ENCODE measurements around the gene UBE3C.

The UBE3C gene

DNA sequence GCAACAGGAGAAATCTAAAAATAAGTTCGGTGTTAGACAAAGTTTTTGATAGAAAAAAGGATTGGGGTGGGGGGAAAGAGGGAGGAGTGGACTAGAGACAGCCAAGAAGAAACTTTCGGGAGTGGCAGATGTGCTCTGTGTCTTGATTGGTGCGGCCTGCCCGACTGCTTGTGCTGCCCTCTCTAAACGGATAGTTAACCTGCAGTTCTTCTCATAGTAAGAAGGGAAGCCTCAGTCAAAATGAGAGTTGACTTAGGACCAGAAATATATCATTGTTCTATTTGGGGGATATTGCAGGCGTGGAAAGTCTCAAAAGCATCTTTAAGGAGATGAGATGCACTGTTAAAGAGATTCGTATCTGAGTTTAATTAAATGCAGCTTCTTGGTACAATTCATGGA, 39.3 kb downstream of the UBE3C start:
- no peak for DNase-seq

DNA sequence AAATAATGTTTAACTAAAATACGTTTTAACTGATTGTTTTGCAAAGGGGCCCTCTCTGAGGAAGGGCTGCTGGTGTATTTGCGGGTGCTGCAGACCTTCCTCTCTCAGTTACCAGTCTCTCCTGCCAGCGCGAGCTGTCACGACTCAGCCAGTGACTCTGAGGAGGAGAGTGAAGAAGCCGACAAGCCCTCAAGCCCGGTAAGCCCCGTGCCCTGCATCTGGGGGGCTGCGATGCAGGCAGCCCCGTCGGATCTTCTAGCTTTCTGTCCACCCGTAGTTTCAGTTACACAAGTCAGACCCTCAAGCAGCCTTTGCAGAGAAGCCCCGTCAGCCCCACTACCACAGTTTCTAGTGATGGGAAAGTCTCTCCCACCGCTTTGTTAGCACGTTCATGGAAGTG, 45.1 kb downstream of the UBE3C start:
- DNase-seq, result no peak

DNA sequence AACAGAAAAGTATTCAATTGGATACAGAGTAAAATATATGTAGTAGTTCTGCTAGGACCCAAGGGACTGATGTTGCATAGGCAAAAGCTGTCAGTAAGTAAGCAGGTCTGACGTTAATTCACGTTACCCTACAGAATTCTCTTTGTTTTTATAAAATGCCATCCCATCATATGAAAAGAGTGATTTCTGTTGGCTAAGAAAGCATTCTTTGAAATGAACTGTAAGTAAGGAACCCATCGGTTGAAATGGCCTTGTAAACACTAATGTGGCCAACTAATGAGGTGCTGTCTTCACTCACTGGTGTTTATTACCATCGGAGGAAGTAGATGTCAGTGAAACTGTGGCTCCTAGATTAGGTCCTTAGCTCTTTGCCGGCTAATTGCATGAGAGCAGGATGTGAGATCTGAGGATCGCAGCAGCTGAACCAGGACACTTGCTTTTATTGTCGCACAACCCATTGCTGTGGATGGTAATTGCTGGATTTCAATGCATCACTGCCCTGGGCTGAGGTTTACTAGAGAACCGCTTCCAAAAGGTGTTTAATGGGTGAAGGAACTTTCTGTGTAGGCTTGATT, 49.5 kb downstream of the UBE3C start:
- DNase-seq, result no peak

DNA sequence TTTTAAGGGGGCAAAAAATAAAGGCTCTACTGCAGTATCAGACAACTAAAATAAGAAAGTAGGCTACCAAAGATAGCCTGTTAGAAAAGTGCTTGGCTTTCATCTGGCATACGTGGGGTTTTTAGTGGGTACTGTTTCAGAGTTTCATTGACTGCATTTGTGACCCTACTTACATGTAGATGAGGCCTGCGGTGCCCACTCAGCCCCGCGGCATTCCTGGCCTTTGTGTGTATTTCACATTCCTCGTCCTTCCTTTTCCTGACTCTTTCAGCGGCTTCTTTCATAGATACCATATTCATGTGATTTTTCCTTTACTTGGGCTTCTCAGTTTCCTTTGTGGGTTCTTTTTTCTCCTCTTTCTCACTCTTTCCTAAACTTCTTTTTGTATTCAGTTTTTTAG, 50.7 kb downstream of the UBE3C start:
- no peak for DNase-seq

DNA sequence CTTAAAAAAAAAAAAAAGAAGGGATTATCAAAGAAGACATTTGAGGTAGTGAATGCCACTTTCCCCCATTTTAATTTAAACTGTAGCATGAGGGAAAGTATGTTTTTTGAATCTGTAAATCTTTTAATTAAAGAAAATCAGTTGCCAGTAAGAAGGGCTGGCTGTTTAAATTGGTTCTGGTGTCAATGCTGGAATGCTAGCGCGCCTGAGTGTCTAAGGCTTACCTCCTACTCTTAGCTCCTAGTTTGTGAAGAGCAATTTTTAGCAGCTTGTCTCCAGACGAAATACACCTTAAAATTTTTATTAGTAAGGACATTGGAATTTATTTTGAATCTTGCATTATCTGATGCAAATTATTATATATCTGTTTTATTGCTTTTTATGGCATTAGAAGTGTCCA, 54.1 kb downstream of the UBE3C start:
- DNase-seq, result no peak

DNA sequence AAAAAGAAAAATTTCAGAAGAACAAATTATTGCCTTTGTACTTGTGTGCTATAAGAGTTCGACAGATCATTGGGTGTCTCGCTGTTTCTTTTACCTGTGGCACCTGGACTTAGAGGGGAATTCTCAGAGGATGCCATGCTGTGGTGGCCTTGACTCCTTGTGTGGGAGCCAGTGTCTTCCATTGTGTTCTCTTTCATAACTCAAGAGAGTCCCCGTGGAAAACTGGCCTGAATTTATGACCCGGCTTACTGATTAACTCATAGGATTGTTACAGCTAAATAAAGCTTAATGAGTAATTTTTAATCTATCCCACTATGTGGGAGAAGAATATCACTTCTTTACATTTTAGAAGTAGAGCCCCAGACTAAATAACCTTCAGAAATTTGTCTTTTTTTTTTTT, 54.5 kb downstream of the UBE3C start:
- DNase-seq, result no peak

DNA sequence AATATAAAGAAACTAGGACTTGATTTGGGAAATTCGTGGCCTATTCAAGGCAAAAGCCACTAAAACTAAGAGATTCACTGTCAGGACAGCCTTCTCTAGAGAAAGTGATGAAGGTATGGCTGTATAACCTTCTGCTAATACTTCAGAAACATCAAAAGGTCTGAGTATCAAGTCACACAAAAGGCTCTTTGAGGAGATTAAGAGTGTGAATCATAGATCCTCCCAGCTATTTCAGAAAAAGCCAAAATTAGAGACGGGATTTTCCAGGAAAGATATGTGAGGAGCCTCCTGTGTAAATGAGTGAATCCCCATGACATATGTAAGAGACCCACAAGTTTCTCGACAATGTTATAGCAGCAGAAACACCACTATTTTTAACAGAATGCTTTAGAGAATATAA, 56.2 kb downstream of the UBE3C start:
- no peak for DNase-seq

DNA sequence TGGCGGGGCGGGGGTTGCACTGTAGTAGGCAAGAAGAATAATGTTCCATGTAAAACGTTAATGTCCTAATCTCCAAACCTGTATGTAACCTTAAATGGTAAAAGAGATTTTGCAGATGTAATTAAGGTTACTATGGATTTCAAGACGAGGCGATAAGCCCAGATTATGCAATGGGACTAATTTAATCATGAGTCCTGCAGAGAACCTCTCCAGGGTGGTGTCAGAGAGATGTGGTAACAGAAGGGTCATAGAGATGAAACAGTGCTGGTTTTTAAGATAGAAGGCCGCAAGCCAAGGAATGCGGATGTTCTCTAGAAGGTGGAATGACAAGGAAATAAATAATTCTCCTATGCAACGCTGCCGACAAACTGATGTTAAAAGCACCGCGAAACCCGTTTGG, 57.1 kb downstream of the UBE3C start:
- DNase-seq, result no peak

DNA sequence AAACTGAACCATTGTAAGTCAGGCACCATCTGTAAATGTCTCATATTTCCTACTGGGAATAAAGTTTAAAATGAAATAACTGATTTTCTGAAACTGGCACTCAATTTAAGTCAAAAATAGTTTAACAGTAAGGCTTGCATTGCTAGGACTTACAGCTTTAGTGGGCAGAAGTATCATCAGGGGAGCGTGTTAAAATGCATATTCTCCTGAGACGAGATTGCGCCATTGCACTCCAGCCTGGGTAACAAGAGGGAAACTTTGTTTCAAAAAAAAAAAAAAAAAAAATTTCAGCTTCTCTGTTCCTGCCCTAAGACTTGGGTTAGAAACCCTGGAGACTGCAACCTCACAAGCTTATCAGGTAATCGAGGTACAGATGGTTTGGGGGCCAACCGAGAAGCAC, 65.4 kb downstream of the UBE3C start:
- DNase-seq, result no peak

DNA sequence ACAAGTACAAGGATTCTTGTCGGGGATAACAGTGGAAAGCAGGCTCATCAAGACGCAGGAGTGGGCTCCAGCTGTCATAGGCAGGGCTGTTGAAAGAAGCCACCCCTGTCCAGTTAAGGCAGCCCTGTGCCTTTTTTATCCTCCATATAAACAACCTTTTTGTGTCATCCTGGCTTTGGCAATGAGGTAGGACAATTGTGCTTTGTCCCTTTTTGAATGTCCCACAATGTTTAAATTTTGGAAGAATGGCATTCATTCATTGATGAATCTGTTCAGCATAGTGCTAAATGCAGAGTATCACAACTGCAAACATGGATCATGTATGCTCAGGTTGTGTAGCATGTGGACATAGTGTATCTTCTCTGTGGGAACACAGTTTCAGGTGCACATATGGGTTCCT, 66.7 kb downstream of the UBE3C start:
- no peak for DNase-seq

DNA sequence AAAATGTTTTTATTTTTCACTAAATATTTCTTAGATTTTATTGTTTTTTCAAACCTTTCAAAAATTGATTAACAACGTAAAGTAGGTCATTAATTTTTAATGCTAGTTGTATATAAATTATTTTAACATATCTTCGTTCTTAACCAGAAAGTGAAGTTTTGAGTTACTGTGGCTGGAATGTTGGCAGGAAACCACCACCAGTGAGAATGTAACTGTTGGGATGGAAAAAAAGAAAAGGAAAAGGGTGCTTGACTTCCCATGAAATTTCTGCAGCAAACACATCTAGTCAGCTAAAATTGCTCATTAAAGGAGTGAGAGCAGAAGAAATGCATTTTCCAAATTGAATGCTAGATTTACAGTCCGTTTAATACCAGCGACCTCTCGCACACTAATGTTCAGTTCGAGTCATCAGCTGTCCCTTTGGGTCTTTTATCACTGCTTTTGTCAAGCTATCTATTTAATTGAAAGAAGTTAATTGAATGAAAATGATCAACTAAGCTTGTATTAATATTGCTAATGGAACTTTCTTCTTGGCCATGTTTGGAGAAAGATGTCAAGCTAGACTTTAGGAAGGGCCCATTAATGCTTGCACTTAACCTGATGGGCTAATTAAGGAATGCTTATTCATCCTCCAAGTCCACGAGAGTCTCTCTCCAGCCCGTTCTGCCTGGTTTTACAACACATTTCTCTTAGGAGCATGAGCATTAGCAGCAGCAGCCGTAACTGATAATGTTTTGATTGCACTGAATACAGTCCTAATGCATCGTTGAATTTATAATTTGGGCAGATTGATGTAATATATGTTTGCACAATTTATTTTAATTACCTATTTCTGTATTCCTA, 70.1 kb downstream of the UBE3C start:
- DNase-seq, result no peak

DNA sequence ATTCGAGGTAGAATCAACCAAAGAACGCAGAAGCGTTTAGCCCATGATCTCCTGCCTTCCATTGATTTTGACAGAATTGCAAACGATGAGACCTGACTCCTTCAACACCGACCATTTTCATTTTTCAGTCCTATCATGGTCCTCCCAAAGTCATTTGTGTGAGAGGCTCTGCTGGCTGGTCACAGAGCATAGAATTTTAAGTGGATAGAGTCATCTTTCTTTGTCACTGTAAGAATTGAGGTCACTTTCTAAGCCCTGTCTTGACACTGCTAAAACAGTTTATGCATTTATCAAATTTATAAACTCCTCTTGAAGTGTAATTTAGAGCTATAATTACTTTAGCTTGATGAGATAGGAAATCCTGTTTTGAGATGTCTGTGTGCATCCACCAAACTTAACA, 72.0 kb downstream of the UBE3C start:
- no peak for DNase-seq

DNA sequence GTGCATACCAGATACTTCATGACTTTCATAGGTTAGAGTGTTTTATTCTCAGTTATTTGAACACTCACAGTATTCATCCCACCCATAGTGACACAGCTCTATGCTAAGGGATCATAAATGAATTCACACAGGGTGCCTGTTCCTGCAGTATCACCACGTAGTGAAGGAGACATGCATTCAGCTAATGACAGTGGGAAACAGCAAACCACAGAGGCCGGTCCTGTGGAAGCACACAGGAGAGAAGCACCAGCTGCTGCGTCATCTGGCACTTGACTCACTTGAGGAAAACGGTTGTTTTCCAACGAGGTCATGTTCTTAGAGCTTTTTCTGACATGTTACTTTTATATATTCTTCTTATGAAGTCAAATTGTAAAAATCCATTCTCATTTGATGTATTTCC, 73.0 kb downstream of the UBE3C start:
- peak; percentile 12 to 43 (median 26) for DNase-seq

DNA sequence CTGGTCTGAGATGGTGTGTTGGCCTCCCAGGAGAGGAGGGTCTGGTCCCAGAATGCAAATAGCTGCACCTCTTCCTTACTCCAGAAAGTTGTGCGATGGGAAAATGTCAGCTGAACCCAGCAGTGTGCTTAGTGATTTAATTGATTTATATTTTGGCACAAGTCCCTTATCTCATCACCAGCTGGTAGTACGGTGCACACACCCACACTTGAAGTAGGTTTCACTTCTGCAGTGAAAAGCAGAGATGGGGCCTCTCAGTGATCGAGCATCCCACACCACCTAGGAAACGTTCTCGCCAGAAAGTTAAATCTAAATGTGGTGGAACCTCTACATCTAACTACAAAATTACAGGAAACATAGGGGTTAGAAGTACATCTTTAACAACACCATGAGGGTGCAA, 80.4 kb downstream of the UBE3C start:
- DNase-seq, result no peak

DNA sequence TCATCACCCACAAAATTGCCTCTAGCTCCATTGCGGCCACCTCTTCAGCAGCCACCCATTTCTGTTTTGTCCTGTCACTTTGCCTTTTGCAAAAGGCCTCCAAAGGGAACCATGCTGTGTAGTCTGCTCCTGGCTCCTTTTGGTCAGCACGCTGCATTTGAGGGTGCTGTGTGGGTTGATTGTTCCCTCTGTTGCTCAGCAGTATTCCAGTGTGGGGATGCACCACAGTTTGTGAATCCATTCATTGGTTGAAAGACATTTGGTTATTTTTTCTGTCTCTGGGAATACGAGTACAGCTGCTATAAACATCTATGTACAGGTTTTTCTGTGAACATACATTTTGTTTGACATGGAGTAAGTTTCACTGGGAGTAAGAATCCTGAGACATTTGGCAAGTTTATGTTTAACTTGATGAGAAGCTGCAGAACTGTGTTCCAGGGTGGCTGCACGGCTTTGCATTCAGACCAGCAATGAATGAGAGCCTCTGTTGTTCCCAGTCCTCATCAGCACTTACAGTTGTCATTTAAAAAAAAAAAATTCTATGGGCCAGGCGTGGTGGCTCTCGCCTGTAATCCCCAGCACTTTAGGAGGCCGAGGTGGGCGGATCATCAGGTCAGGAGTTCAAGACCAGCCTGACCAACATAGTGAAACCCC, 82.3 kb downstream of the UBE3C start:
- no peak for DNase-seq

DNA sequence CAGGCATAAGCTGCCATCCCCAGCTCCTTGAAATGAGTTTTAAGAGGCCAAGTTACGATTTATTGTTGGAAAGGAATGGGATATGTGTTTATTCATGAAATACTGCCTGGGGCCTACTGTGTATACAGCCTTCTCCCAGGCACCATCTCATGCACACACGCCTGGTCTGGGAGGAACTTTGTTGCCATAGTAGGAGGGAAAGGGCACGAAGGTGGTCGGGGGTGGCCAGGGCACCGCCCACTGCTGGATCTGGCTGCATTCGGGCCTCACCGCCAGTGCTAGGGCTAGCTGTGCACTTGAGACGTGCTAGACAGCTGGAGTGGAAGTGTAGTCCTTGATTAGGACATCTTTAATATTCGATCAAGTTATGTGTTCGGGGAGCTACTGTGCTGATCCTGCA, 84.0 kb downstream of the UBE3C start:
- DNase-seq, result no peak

DNA sequence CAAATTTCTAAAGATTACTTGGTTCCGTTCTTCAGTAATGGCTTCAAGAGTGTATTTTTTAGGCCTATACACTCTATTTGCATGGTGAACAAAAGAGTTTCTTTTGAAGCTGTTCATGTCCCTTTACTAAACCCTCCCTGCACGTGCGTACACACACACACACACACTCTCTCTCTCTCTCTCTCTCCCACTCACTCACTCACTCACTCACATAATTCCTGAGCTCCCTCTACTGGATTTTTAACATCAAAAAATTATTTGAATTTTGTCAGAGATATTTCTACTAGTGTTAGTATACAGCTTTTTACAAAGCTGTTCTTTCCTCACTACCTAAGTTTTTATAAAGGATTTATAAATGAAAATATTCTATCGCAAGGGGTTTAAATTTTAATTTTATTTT, 85.9 kb downstream of the UBE3C start:
- DNase-seq, result no peak

DNA sequence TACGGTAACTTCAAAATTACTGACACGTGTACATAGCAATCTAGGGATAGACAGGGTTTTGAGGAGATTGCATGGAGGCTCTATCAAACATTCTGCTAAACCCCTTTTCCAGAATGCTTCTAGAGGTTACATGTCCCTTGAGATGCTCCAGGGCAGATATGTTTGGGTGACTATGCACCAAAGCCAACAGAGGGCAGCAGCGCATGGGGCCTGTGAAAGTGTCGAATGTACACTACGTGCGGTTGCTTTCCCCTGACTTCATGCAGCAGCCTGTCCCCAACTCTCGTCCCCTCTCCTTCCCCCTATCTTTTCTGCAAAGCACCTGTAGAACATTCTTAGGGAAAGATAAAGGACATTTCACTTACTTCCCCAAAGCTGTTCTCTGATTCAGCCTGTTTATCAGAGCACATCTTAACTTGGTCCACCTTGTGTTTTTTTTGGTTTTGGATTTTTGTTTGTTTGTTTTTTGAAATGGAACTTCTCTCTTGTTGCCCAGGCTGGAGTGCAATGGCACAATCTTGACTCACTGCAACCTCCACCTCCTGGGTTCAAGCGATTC, 90.2 kb downstream of the UBE3C start:
- peak; percentile 13 to 63 (median 34) for DNase-seq

DNA sequence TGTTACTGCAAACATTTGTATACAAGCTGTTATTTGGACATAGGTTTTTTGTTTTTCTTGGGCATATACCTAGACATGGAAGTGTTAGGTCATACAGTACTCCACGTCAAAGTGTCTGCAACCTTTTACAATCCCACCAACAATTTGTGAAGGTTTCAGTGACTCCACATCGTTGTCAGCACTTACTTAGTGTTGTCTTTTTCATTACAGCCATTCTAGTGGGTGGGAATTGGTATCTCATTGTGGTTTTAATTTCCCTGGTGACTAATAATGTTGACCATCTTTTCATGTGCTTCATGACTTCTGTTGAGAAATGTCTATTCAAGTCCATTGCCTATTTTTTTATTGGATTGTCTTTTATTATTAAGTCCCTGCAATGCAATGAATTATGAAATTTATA, 95.0 kb downstream of the UBE3C start:
- DNase-seq, result no peak

DNA sequence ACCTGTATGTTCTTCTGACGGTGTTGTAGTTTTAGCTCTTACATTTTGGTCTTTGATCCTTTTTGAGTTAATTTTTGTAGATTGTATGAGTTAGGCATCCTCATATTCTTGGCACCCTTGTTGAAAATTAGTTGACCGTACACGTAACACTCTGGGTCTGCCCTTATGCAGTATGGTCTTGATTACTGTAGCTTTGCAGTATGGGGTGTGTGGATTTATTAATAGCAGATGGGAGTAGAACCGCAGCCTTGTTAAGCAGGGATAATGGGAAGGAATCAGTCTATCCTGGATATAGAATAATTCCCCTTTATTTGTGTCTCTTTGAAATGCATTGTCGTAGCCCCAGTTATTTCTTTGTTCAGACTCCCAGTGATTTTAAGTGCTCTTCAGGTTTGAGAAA, 95.5 kb downstream of the UBE3C start:
- no peak for DNase-seq

DNA sequence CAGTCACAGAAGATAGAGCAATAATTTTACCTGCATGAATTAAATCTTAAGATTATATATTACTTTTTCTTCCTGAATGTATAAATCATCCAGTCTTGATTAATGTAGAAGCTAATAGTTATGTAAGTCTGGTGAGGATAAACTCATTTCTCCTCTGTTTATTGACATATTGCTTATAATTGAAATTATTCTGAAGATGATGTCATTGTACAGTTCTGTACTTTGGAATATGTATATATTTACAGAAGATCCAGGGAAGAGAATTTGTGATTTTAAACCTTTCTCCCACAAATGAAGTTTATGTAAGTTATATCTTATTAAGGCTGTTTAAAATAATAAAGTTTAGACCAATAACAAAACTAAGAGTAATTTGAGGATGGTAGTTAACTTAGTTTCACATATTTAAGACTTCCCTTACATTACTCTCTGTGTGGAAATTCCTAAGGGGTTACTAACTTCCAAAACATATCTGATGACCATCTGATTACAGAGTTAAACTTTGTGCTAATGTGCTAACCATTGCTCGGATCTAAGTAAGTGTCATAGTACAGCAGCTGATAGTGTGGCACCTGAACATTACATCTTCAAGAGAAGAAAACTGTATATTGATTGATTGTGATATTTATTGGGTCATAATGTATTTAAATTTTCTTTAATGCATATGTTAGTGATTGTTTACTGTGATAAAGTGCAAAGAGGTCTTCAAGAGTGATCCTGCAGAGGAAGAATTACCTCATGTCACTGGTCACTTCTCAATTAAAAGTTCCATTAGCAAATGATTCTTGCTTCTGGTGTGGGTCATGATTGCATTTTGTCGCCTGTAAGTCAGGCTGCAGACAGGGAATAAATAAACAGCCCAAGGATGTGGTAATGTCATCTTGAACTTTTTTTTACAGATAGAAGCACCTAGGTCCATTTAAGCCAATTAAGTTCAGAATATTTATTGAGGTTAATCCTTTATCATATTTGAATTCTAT, 96.9 kb downstream of the UBE3C start:
- no peak for DNase-seq

DNA sequence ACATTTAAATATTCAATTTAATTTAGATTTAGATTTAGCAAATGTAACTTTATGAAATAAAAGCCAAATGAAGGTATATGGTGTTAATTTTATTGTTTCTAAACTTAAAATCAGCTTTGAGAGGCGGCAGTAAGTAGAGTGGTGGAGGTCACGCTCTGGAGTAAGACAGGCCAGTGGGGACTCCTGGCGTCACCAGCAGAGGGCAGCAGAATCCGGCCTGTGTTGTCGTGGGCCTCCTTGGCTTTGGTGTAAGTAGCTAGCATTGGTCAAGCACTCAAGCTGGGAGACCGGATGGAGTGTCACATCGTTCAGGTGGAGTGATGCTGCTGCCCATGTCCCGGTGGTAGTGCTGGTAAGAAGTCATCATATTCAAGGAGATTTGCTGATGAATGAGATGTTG, 99.4 kb downstream of the UBE3C start:
- peak in 1 of 4 experiments; percentile 10 for DNase-seq
